D721Med (cell line): Measurements from ENCODE around the gene ACP6.

ENCODE experiments used
- DNase-seq: peaks from one replicate; pipeline ENCODE4 v3.0.0; 2011; ENCODE audit warnings: low spot score; ENCODE audit not compliant: insufficient read length
- FAIRE-seq: peaks from 2 replicates; lab custom pipeline; 2011; peaks lifted over from hg19 to GRCh38; lab: Jason Lieb, UNC
- CTCF ChIP-seq: IDR thresholded peaks from 2 replicates; pipeline ENCODE4 v1.5.1; 2012; ENCODE audit warnings: mild to moderate bottlenecking, control low read depth; ENCODE audit not compliant: insufficient read depth; ENCODE audit errors: missing control alignments

The ACP6 gene

GRCh38 chr1:147673406-147673805 lies 3.1 kb upstream of the ACP6 start:
- DNase-seq (no peak), FAIRE-seq (no peak)
- TF ChIP-seq CTCF = no peak

- no peak for TF ChIP-seq CTCF
- no peak for FAIRE-seq
- no peak for DNase-seq
These were observed 630 bp downstream of the ACP6 start for GRCh38 chr1:147669469-147670318.

GRCh38 chr1:147665521-147665920 lies 4.8 kb downstream of the ACP6 start:
- DNase-seq (no peak), FAIRE-seq (no peak)
- TF ChIP-seq CTCF = no peak

GRCh38 chr1:147664206-147664605 lies 6.1 kb downstream of the ACP6 start:
- DNase-seq = no peak
- FAIRE-seq = no peak

GRCh38 chr1:147654511-147654910 lies 15.8 kb downstream of the ACP6 start:
- no peak for DNase-seq
- no peak for TF ChIP-seq CTCF

More at GRCh38 chr1:147664206-147664605, 6.1 kb downstream of the ACP6 start:
- no peak for TF ChIP-seq CTCF

GRCh38 chr1:147652306-147652705 lies 18.0 kb downstream of the ACP6 start:
- FAIRE-seq = no peak
- TF ChIP-seq CTCF = no peak
- no peak for DNase-seq

More at GRCh38 chr1:147654511-147654910, 15.8 kb downstream of the ACP6 start:
- no peak for FAIRE-seq

- FAIRE-seq (no peak), DNase-seq (no peak)
- TF ChIP-seq CTCF = no peak
These were observed 18.9 kb downstream of the ACP6 start for GRCh38 chr1:147651466-147651865.
